Skeletal muscle satellite cell (primary cell): ENCODE results near the gene ZNF460. TPM values are rescaled to one million over a fixed set of nuclear protein-coding genes. Genes with fewer than 3 reads are reported as not detected.

Experiments
- H3K27me3 ChIP-seq: 2 replicates; pipeline ENCODE4 v1.7.0; 2013; ENCODE audit warnings: low read length; ENCODE audit not compliant: control insufficient read depth, insufficient read depth
- H3K36me3 ChIP-seq: 2 replicates; pipeline ENCODE4 v1.7.0; 2013; ENCODE audit warnings: mild to moderate bottlenecking, control low read depth, low read length; ENCODE audit not compliant: insufficient read depth
- H3K4me1 ChIP-seq: 2 replicates; pipeline ENCODE4 v1.7.0; 2013; ENCODE audit warnings: low read length; ENCODE audit not compliant: control insufficient read depth, insufficient read depth
- H3K4me2 ChIP-seq: 2 replicates; pipeline ENCODE4 v1.7.0; 2013; ENCODE audit warnings: mild to moderate bottlenecking, low read length
- H3K4me3 ChIP-seq: 2 replicates; pipeline ENCODE4 v1.7.0; 2013; ENCODE audit warnings: low read length
- H3K9ac ChIP-seq: 2 replicates; pipeline ENCODE4 v1.7.0; 2013; ENCODE audit warnings: mild to moderate bottlenecking, low read depth, low read length, moderate library complexity
- H3K9me3 ChIP-seq: replicated peaks from 2 replicates; pipeline ENCODE4 v1.7.0; 2013; ENCODE audit warnings: mild to moderate bottlenecking, control low read depth, low read length
- total RNA-seq: library from RNA; depleted of rRNA; stranded (reverse); fragments of >200 nt; gene quantifications from 2 replicates; pipeline ENCODE4 v1.2.3, GENCODE V29; 2012; rRNA removed

ZNF460 gene
- 53.1 and 53.5 TPM in 2 replicates for total RNA-seq

DNA sequence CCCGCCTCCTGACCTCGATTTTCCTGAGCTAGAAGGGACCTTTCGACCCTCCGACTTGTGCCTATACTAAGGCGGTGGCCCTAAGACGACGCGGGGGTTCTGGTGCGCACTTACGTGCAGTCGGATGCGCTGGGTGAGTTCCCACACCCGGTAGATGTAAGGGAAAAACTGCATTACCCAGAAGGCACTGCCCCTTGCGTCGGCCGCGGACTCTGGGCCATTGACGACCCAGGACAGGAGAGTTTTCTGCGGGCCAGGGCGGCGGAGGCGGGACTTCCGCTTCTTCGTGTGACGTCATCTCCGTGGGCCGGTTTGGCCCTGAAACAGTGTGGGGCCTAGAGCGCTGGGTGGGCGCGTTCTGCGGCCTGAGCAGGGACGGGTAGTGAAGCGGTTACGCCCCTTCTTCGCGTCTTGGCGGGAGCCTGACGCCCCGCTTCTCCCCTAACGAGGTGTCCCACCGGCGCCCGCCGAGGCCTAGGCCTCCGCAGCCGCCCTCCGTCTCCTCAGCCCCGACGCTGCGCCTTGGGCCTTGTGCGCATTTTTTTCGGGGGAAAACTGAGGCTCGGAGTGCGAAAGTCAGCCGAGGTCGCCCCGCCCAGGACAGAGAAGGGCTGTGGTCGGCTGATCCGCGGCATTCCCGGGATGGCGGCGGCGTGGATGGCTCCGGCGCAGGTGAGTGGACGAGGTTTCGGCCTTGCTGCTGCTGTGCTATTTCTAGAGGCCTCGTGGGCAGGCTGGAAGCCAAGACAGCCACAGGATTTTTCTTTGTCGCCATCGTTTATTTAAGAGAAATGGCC lies at the start of gene ZNF460:
Gene ZNF460, plus strand, starts transcription at position 321 of the 797 bp plus-strand sequence. Its CDS starts 322 bp downstream, at position 643.
- no peaks in the 10 kb centered on the region for H3K9me3 ChIP-seq
- H3K4me1 ChIP-seq = peaks cover 23% of the 10 kb centered on the region
- peaks cover 21% of the 10 kb centered on the region for H3K36me3 ChIP-seq
- H3K4me3 ChIP-seq = peak within 1 kb of the TSS; percentile 83
- peak within 1 kb of the TSS; percentile 87 for H3K4me2 ChIP-seq
- peak within 1 kb of the TSS; percentile 96 for H3K9ac ChIP-seq
- no peaks in the 10 kb centered on the region for H3K27me3 ChIP-seq

- Histone ChIP-seq H3K9me3 (no peaks in the 10 kb centered on the region), H3K4me1 (no peaks in the 10 kb centered on the region), H3K27me3 (no peaks in the 10 kb centered on the region), H3K9ac (no peak overlapping the region), H3K4me3 (no peak overlapping the region), H3K4me2 (no peak overlapping the region), H3K36me3 (no peaks in the 10 kb centered on the region)
Measured at GRCh38 chr19:57231686-57232085, 48.6 kb upstream of the ZNF460 start.

GRCh38 chr19:57233207-57233606 lies 47.1 kb upstream of the ZNF460 start:
- no peaks in the 10 kb centered on the region for H3K36me3 ChIP-seq
- H3K4me2 ChIP-seq = no peak overlapping the region
- no peak overlapping the region for H3K9ac ChIP-seq
- no peaks in the 10 kb centered on the region for H3K9me3 ChIP-seq
- no peaks in the 10 kb centered on the region for H3K4me1 ChIP-seq
- no peak overlapping the region for H3K4me3 ChIP-seq
- H3K27me3 ChIP-seq = no peaks in the 10 kb centered on the region

GRCh38 chr19:57239982-57240310 lies 40.3 kb upstream of the ZNF460 start:
- no peaks in the 10 kb centered on the region for H3K27me3 ChIP-seq
- peaks cover 14% of the 10 kb centered on the region for H3K36me3 ChIP-seq
- H3K4me2 ChIP-seq = peak overlapping the region; percentile 97
- peaks cover 9% of the 10 kb centered on the region for H3K4me1 ChIP-seq
- H3K4me3 ChIP-seq = peak overlapping the region; percentile 93
- H3K9me3 ChIP-seq = no peaks in the 10 kb centered on the region
- H3K9ac ChIP-seq = peak overlapping the region; percentile 98

GRCh38 chr19:57240311-57241090 lies 39.8 kb upstream of the ZNF460 start, which contains the start of gene ZNF805:
Gene ZNF805, plus strand, starts transcription at chr19:57240632. Its CDS starts 260 bp downstream, at chr19:57240892.
- Histone ChIP-seq H3K4me3 (peak within 1 kb of the TSS; percentile 93), H3K9ac (peak within 1 kb of the TSS; percentile 98), H3K27me3 (no peaks in the 10 kb centered on the region), H3K9me3 (no peaks in the 10 kb centered on the region), H3K4me2 (peak within 1 kb of the TSS; percentile 97), H3K36me3 (peaks cover 17% of the 10 kb centered on the region), H3K4me1 (peaks cover 9% of the 10 kb centered on the region)

DNA sequence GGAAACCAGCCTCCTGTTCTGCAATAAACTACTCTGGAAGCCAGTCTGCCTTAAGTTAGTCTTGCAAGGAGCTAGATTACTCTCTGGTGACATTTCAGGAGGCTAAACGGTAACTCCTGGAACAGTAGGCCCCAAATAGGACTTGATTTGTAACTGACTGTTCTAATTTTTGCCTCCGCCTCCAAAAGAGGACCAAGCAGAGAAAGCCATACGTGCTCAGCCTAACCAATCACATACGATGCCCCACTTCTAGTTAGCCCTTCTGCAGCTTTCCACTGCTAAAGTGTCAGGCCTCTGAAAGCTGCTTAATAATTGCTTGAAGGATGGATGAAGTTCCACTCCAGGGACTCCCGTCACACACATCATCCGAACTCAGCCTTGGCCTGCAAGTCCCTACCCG lies 39.1 kb upstream of the ZNF460 start:
- peaks cover 18% of the 10 kb centered on the region for H3K36me3 ChIP-seq
- H3K27me3 ChIP-seq = no peaks in the 10 kb centered on the region
- H3K9ac ChIP-seq = peak overlapping the region; percentile 98

DNA sequence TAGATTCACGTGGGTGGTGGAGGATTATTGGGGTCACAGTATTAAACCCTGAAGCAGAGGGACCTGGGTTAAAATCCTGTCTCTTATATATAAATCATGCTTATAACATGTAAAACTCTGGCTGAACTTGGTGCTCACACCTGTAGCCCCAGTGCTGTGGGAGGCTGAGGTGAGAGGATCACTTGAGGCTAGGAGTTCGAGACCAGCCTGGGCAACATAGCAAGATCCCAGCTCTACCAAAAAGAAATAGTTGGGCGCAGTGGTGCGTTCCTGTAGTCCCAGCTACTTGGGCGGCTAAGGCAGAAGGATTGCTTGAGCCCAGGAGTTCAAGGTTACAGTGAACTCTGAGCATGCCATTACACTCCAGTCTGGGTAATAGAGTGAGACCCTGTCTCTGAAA lies 37.5 kb upstream of the ZNF460 start:
- no peaks in the 10 kb centered on the region for H3K27me3 ChIP-seq
- H3K36me3 ChIP-seq = peaks cover 30% of the 10 kb centered on the region
- no peaks in the 10 kb centered on the region for H3K9me3 ChIP-seq
- H3K4me1 ChIP-seq = peaks cover 9% of the 10 kb centered on the region
- H3K9ac ChIP-seq = no peak overlapping the region
- H3K4me2 ChIP-seq = peak overlapping the region; percentile 97
- no peak overlapping the region for H3K4me3 ChIP-seq

More for the DNA sequence above, 39.1 kb upstream of the ZNF460 start:
- peak overlapping the region; percentile 97 for H3K4me2 ChIP-seq
- peak overlapping the region; percentile 93 for H3K4me3 ChIP-seq
- peaks cover 9% of the 10 kb centered on the region for H3K4me1 ChIP-seq
- H3K9me3 ChIP-seq = no peaks in the 10 kb centered on the region

GRCh38 chr19:57244513-57244912 lies 35.8 kb upstream of the ZNF460 start:
- H3K36me3 ChIP-seq = peaks cover 40% of the 10 kb centered on the region
- no peak overlapping the region for H3K9ac ChIP-seq
- H3K27me3 ChIP-seq = no peaks in the 10 kb centered on the region
- no peaks in the 10 kb centered on the region for H3K9me3 ChIP-seq
- no peak overlapping the region for H3K4me2 ChIP-seq
- no peak overlapping the region for H3K4me3 ChIP-seq
- peaks cover 19% of the 10 kb centered on the region for H3K4me1 ChIP-seq

DNA sequence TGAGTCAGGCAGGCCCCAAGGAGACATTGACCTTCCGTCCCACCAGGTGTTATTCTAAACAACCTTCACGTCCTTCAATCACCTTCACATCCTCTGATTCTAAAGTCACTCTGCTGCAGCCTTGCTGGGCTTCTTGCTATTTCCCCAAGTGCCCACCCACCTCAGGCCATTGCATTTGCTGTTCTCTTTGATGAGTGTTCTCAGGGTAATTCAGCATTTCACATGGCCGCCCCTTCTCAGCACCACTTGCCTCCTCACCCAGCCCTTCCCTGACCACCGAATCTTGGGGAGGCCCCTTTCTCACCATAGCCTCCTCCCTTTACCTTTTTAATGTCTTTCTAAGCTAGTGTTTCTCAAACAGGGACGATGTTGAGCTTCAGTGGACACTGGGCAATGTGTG lies 35.2 kb upstream of the ZNF460 start:
- H3K4me3 ChIP-seq = no peak overlapping the region
- H3K27me3 ChIP-seq = no peaks in the 10 kb centered on the region
- H3K4me2 ChIP-seq = no peak overlapping the region
- peaks cover 40% of the 10 kb centered on the region for H3K36me3 ChIP-seq
- no peak overlapping the region for H3K9ac ChIP-seq
- peaks cover 19% of the 10 kb centered on the region for H3K4me1 ChIP-seq
- no peaks in the 10 kb centered on the region for H3K9me3 ChIP-seq

GRCh38 chr19:57245959-57246358 lies 34.3 kb upstream of the ZNF460 start:
- Histone ChIP-seq H3K9ac (no peak overlapping the region), H3K9me3 (no peaks in the 10 kb centered on the region), H3K27me3 (no peaks in the 10 kb centered on the region), H3K36me3 (peaks cover 47% of the 10 kb centered on the region), H3K4me1 (peaks cover 19% of the 10 kb centered on the region), H3K4me2 (no peak overlapping the region), H3K4me3 (no peak overlapping the region)

GRCh38 chr19:57248646-57249045 lies 31.6 kb upstream of the ZNF460 start:
- no peaks in the 10 kb centered on the region for H3K9me3 ChIP-seq
- no peak overlapping the region for H3K9ac ChIP-seq
- no peaks in the 10 kb centered on the region for H3K27me3 ChIP-seq
- peaks cover 65% of the 10 kb centered on the region for H3K36me3 ChIP-seq
- peaks cover 10% of the 10 kb centered on the region for H3K4me1 ChIP-seq
- no peak overlapping the region for H3K4me3 ChIP-seq
- H3K4me2 ChIP-seq = peak overlapping the region; percentile 1
